C4-2B (cell line): ENCODE results near the gene ZNF768.

Experiments
- ZFX ChIP-seq: fragments of 450-650 bp; IDR thresholded peaks from 2 replicates; pipeline ENCODE4 v1.6.1; 2017
- TF ChIP-seq, protein P1 (sequence below): fragments of 450-650 bp; conservative IDR thresholded peaks from 2 replicates; pipeline ENCODE4 v1.5.1; 2017; ENCODE audit warnings: mild to moderate bottlenecking

DNA sequence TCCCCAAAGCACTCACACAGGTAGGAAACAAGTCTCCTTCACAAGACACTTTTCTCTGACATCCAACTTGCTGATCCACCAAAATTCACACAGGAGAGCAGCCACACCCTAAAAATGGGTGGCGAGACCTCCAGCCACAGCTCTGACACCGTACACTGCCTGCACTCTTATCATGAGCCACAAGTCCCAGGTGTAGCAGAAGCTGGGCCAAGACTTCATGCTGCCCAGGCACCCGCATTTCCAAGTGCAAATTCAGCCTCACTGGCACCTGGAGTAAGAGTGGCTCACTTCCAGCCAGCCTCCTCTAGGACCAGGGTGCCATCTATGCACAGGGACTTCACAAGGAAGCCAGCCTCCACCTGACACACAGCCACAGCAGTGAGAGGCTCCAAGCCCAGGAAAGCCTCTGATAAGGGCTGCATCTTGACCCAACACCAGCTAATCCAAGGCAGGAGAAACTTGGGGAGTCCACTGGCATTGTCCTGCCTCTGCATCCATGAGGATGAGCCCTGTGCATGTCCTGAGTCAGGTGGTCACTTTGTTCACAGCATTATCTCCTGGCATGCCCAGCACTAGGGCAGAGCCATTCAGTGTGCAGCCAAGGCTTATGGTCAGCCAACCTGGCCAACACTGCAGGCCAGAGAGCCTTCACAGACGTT lies 2.6 kb upstream of the ZNF768 start:
- TF ChIP-seq, protein P1, sequence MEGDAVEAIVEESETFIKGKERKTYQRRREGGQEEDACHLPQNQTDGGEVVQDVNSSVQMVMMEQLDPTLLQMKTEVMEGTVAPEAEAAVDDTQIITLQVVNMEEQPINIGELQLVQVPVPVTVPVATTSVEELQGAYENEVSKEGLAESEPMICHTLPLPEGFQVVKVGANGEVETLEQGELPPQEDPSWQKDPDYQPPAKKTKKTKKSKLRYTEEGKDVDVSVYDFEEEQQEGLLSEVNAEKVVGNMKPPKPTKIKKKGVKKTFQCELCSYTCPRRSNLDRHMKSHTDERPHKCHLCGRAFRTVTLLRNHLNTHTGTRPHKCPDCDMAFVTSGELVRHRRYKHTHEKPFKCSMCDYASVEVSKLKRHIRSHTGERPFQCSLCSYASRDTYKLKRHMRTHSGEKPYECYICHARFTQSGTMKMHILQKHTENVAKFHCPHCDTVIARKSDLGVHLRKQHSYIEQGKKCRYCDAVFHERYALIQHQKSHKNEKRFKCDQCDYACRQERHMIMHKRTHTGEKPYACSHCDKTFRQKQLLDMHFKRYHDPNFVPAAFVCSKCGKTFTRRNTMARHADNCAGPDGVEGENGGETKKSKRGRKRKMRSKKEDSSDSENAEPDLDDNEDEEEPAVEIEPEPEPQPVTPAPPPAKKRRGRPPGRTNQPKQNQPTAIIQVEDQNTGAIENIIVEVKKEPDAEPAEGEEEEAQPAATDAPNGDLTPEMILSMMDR: no peak
- no peak for TF ChIP-seq ZFX
